HG02623 (cell line): Measurements from ENCODE around the gene PLA2G2F.
"Not testable (repeated sequence)": the region's sequence is repeated elsewhere in the genome, so short reads cannot be mapped to it uniquely, and the experiment has no call there.

Experiments used
- ATAC-seq: cut with Tn5 transposase; IDR thresholded peaks from one replicate; pipeline ENCODE4 v1.9.1; 2021; ENCODE audit warnings: moderate library complexity; ENCODE audit not compliant: unreplicated experiment

PLA2G2F gene

GRCh38 chr1:20112279-20113000, 26.7 kb upstream of the PLA2G2F start:
- no peak for ATAC-seq

GRCh38 chr1:20114021-20114648, 25.0 kb upstream of the PLA2G2F start:
- no peak for ATAC-seq

GRCh38 chr1:20115479-20115878, 23.6 kb upstream of the PLA2G2F start:
- no peak for ATAC-seq

- ATAC-seq, result no peak
Observed at GRCh38 chr1:20115916-20116315, 23.2 kb upstream of the PLA2G2F start.

GRCh38 chr1:20117236-20117635, 21.9 kb upstream of the PLA2G2F start:
- no peak for ATAC-seq

- ATAC-seq, result no peak
Observed at GRCh38 chr1:20119347-20119746, 19.8 kb upstream of the PLA2G2F start, which contains the start of gene PLA2G2D. TSS of gene PLA2G2D (minus strand) at chr1:20119536. CDS start at chr1:20119498, 38 bp downstream.

- ATAC-seq, result no peak
Observed at GRCh38 chr1:20120796-20121195, 18.3 kb upstream of the PLA2G2F start.

- no peak for ATAC-seq
Observed at GRCh38 chr1:20123722-20124455, 15.2 kb upstream of the PLA2G2F start.

- no peak for ATAC-seq
Observed at GRCh38 chr1:20124456-20125057, 14.6 kb upstream of the PLA2G2F start.

- ATAC-seq, result no peak
Observed at GRCh38 chr1:20125100-20125499, 14.0 kb upstream of the PLA2G2F start.

GRCh38 chr1:20126041-20126805, 12.9 kb upstream of the PLA2G2F start:
- no peak for ATAC-seq

- no peak for ATAC-seq
Observed at GRCh38 chr1:20126806-20127440, 12.2 kb upstream of the PLA2G2F start.

GRCh38 chr1:20130518-20130917, 8.6 kb upstream of the PLA2G2F start:
- ATAC-seq, result not testable (repeated sequence)

- no peak for ATAC-seq
Observed at GRCh38 chr1:20134995-20135394, 4.1 kb upstream of the PLA2G2F start.

GRCh38 chr1:20136249-20136648, 2.9 kb upstream of the PLA2G2F start:
- no peak for ATAC-seq

GRCh38 chr1:20137055-20137454, 2.1 kb upstream of the PLA2G2F start:
- ATAC-seq, result no peak

- ATAC-seq, result no peak
Observed at GRCh38 chr1:20137604-20138003, 1.5 kb upstream of the PLA2G2F start.

GRCh38 chr1:20138346-20138745, 777 bp upstream of the PLA2G2F start:
- ATAC-seq, result no peak

GRCh38 chr1:20139776-20140612, 871 bp downstream of the PLA2G2F start:
- ATAC-seq, result no peak
